Activated CD8-positive, alpha-beta memory T cell treated with anti-CD3 and anti-CD28 coated beads for 1 hour (primary cell): ENCODE data around the gene IPO4.

Experiments
- DNase-seq, 2 donors: peaks; one replicate each; pipeline ENCODE4 v3.0.0-alpha.2; 2020; ENCODE audit warnings: low read depth in 1 of 2; ENCODE audit errors: extremely low read depth in 1 of 2

Gene IPO4

GRCh38 chr14:24194186-24194872 is 5.7 kb upstream of the IPO4 start:
- no peak for DNase-seq

- DNase-seq: no peak
These were observed 4.3 kb upstream of the IPO4 start for GRCh38 chr14:24192933-24193332.

GRCh38 chr14:24190416-24190815 is 1.8 kb upstream of the IPO4 start:
- DNase-seq: no peak

GRCh38 chr14:24189460-24189859 is 844 bp upstream of the IPO4 start:
- DNase-seq: no peak

- no peak for DNase-seq
These were observed 401 bp upstream of the IPO4 start for GRCh38 chr14:24189059-24189375.

- no peak for DNase-seq
These were observed 1.1 kb downstream of the IPO4 start for GRCh38 chr14:24187539-24187915.

- DNase-seq: no peak
These were observed 1.6 kb downstream of the IPO4 start for GRCh38 chr14:24186831-24187538.

- no peak for DNase-seq
These were observed 2.9 kb downstream of the IPO4 start for GRCh38 chr14:24185741-24186140.

GRCh38 chr14:24185026-24185425 is 3.6 kb downstream of the IPO4 start:
- no peak for DNase-seq

GRCh38 chr14:24184104-24184970 is 4.3 kb downstream of the IPO4 start:
- no peak for DNase-seq

- no peak for DNase-seq
These were observed 5.6 kb downstream of the IPO4 start for GRCh38 chr14:24183014-24183481.

- DNase-seq: no peak
These were observed 6.3 kb downstream of the IPO4 start for GRCh38 chr14:24182110-24182882.

- no peak for DNase-seq
These were observed 7.1 kb downstream of the IPO4 start for GRCh38 chr14:24181371-24182077.

- DNase-seq: no peak
These were observed 8.4 kb downstream of the IPO4 start for GRCh38 chr14:24179961-24180796.

- no peak for DNase-seq
These were observed 9.2 kb downstream of the IPO4 start for GRCh38 chr14:24179294-24179960.

GRCh38 chr14:24178399-24179178 is 10.0 kb downstream of the IPO4 start:
- no peak for DNase-seq

GRCh38 chr14:24177891-24178290 is 10.7 kb downstream of the IPO4 start:
- no peak for DNase-seq
